Esophagus muscularis mucosa (tissue), 4 donors: ENCODE data around the gene AIFM3. TPM values are rescaled to one million over a fixed set of nuclear protein-coding genes. Genes with fewer than 3 reads are reported as not detected.

ENCODE experiments used
- DNase-seq: peaks from one replicate; pipeline ENCODE4 v3.0.0-alpha.2; 2017; ENCODE audit errors: extremely low spot score
- H3K27ac ChIP-seq, 4 donors: fragments of 200-600 bp; sonication (generic); replicated peaks in 1 of 4; 1 replicate in 3 of 4; 2 replicates in 1 of 4; pipeline ENCODE4 v1.5.1; 2016 to 2019; ENCODE audit warnings: mild to moderate bottlenecking in 1 of 4
- H3K27me3 ChIP-seq, 4 donors: fragments of 200-600 bp; sonication (generic); one replicate each; pipeline versions ENCODE4 v1.5.1 to v1.6.0; 2016 to 2019
- H3K36me3 ChIP-seq, 4 donors: fragments of 200-600 bp; sonication (generic); one replicate each; pipeline ENCODE4 v1.5.1; 2016 to 2019
- H3K4me1 ChIP-seq, 4 donors: fragments of 200-600 bp; sonication (generic); one replicate each; pipeline ENCODE4 v1.5.1; 2016 to 2019
- H3K4me3 ChIP-seq, 4 donors: fragments of 200-600 bp; sonication (generic); 1 replicate in 2 of 4; 2 replicates in 2 of 4; pipeline ENCODE4 v1.5.1; 2016 to 2019; ENCODE audit warnings: mild to moderate bottlenecking in 4 of 4, moderate library complexity in 1 of 4
- H3K9me3 ChIP-seq, 4 donors: fragments of 200-600 bp; sonication (generic); 1 replicate in 3 of 4; 2 replicates in 1 of 4; pipeline ENCODE4 v1.5.1; 2016 to 2019
- CTCF ChIP-seq, 3 experiments: fragments of 200-600 bp in 2 of 3; fragments of 450-650 bp in 1 of 3; sonication (generic) in 2 of 3; IDR thresholded peaks; one replicate each; pipeline ENCODE4 v1.5.1; 2017 to 2019; ENCODE audit warnings: antibody characterized with exemption in 3 of 3, mild to moderate bottlenecking in 2 of 3, moderate library complexity in 1 of 3
- EP300 ChIP-seq: sonication (generic); formaldehyde crosslinking; IDR thresholded peaks from one replicate; pipeline ENCODE4 v1.6.1; 2017; ENCODE audit warnings: antibody characterized with exemption
- POLR2A ChIP-seq: fragments of 450-650 bp; IDR thresholded peaks from one replicate; pipeline ENCODE4 v1.6.1; 2017; ENCODE audit warnings: antibody characterized with exemption, moderate library complexity, mild to moderate bottlenecking, low read depth
- POLR2AphosphoS5 ChIP-seq, 2 donors: sonication (generic); formaldehyde crosslinking; IDR thresholded peaks; one replicate each; pipeline ENCODE4 v1.6.1; 2017; ENCODE audit warnings: antibody characterized with exemption in 2 of 2
- WGBS: methylation state at CpG from one replicate; pipeline ENCODE4 v1.1.5; 2018; 5-methylcytosine and 5-hydroxymethylcytosine counted together
- intact Hi-C: fragments of 100-400 bp; cut with DNase I; formaldehyde crosslinking; loops from one replicate; pipeline ENCODE4 v1.15.1; 2023
- total RNA-seq, 4 donors: library from RNA; depleted of rRNA; stranded (reverse); fragments of >200 nt; gene quantifications; one replicate each; pipeline versions ENCODE4 v1.1.0 to v1.2.1, GENCODE V29; 2016

AIFM3 gene
- total RNA-seq, 4 donors from 2014 or later, result 0.92 to 1.7 (median 1.4) TPM

- H3K9me3 ChIP-seq, result no peaks in the 10 kb centered on the region
- H3K27ac ChIP-seq, result no peak overlapping the region
- H3K4me1 ChIP-seq, result peaks cover 18 to 57% (median 31%) of the 10 kb centered on the region in 4 donors
- TF ChIP-seq POLR2A (no peak), EP300 (no peak), CTCF (IDR thresholded peaks at IDR 0.05) (no peak), POLR2AphosphoS5 (IDR thresholded peaks at IDR 0.05) (no peak)
- WGBS, result 78% methylated on average over 7 of the region's 7 CpGs
- peaks cover 10 to 25% (median 21%) of the 10 kb centered on the region in 4 donors for H3K36me3 ChIP-seq
- DNase-seq, result no peak
- H3K4me3 ChIP-seq, result no peak overlapping the region
- intact Hi-C loops, result no loop called here
- no peaks in the 10 kb centered on the region for H3K27me3 ChIP-seq
Observed at GRCh38 chr22:20946080-20946986, 20.7 kb upstream of the AIFM3 start.

- Histone ChIP-seq H3K27ac (no peak overlapping the region), H3K36me3 (peaks cover 14 to 31% (median 28%) of the 10 kb centered on the region in 4 donors), H3K4me3 (no peak overlapping the region), H3K4me1 (peaks cover 18 to 52% (median 26%) of the 10 kb centered on the region in 4 donors), H3K9me3 (no peaks in the 10 kb centered on the region), H3K27me3 (no peaks in the 10 kb centered on the region)
- intact Hi-C loops, result no loop called here
- no peak for DNase-seq
- 100% methylated on average over 1 of the region's 1 CpG for WGBS
- TF ChIP-seq POLR2A (no peak), EP300 (no peak), POLR2AphosphoS5 (IDR thresholded peaks at IDR 0.05) (no peak), CTCF (IDR thresholded peaks at IDR 0.05) (no peak)
Observed at GRCh38 chr22:20946991-20947390, 20.1 kb upstream of the AIFM3 start.

- Histone ChIP-seq H3K27ac (no peak overlapping the region), H3K27me3 (no peaks in the 10 kb centered on the region), H3K4me1 (peaks cover 18 to 38% (median 23%) of the 10 kb centered on the region in 4 donors), H3K4me3 (no peak overlapping the region), H3K36me3 (peaks cover 14 to 44% (median 39%) of the 10 kb centered on the region in 4 donors), H3K9me3 (no peaks in the 10 kb centered on the region)
- no peak for TF ChIP-seq POLR2A
- TF ChIP-seq CTCF (IDR thresholded peaks at IDR 0.05), result no peak
- TF ChIP-seq EP300, result no peak
- no peak for TF ChIP-seq POLR2AphosphoS5 (IDR thresholded peaks at IDR 0.05)
- intact Hi-C loops, result no loop called here
- DNase-seq, result no peak
- 78% methylated on average over 5 of the region's 5 CpGs for WGBS
Observed at GRCh38 chr22:20948450-20948849, 18.6 kb upstream of the AIFM3 start.

- TF ChIP-seq CTCF (IDR thresholded peaks at IDR 0.05), result no peak
- no peak for TF ChIP-seq EP300
- no peak for TF ChIP-seq POLR2A
- no peak for TF ChIP-seq POLR2AphosphoS5 (IDR thresholded peaks at IDR 0.05)
- 92% methylated on average over 5 of the region's 5 CpGs for WGBS
- H3K4me3 ChIP-seq, result no peak overlapping the region
- H3K27me3 ChIP-seq, result no peaks in the 10 kb centered on the region
- peaks cover 14 to 44% (median 40%) of the 10 kb centered on the region in 4 donors for H3K36me3 ChIP-seq
- no peaks in the 10 kb centered on the region for H3K9me3 ChIP-seq
- intact Hi-C loops, result no loop called here
- H3K27ac ChIP-seq, result no peak overlapping the region
- peaks cover 18 to 38% (median 20%) of the 10 kb centered on the region in 4 donors for H3K4me1 ChIP-seq
- no peak for DNase-seq
Observed at GRCh38 chr22:20948989-20949388, 18.1 kb upstream of the AIFM3 start.
